BLaER1 treated with 17β-estradiol and CSF1 and Interleukin-3, amounts not matched to agents 10 nM and 100 nM (cell line): ENCODE data around the gene ZMAT3.
"Not testable (repeated sequence)": the region's sequence is repeated elsewhere in the genome, so short reads cannot be mapped to it uniquely, and the experiment has no call there.

ENCODE experiments used
- H3K27ac ChIP-seq, 11 experiments: shearing (Covaris generic); formaldehyde crosslinking; 2 replicates each; pipeline ENCODE4 v1.8.1; 2022
- H3K27me3 ChIP-seq, 11 experiments: shearing (Covaris generic); formaldehyde crosslinking; 2 replicates each; pipeline ENCODE4 v1.8.1; 2022
- H3K36me3 ChIP-seq, 11 experiments: shearing (Covaris generic); formaldehyde crosslinking; 2 replicates each; pipeline ENCODE4 v1.8.1; 2022
- H3K4me1 ChIP-seq, 10 experiments: shearing (Covaris generic); formaldehyde crosslinking; 2 replicates each; pipeline ENCODE4 v1.8.1; 2022
- H3K4me2 ChIP-seq, 11 experiments: shearing (Covaris generic); formaldehyde crosslinking; 2 replicates each; pipeline ENCODE4 v1.8.1; 2022
- H3K4me3 ChIP-seq, 10 experiments: shearing (Covaris generic); formaldehyde crosslinking; 2 replicates each; pipeline ENCODE4 v1.8.1; 2022
- H3K9ac ChIP-seq, 11 experiments: shearing (Covaris generic); formaldehyde crosslinking; 2 replicates each; pipeline ENCODE4 v1.8.1; 2022
- H3K9me3 ChIP-seq, 11 experiments: shearing (Covaris generic); formaldehyde crosslinking; replicated peaks in 1 of 11; 2 replicates each; pipeline ENCODE4 v1.8.1; 2022
- H4K20me1 ChIP-seq, 11 experiments: shearing (Covaris generic); formaldehyde crosslinking; 2 replicates each; pipeline ENCODE4 v1.8.1; 2022
- Cebpa-rat ChIP-seq, 11 experiments: shearing (Covaris generic); IDR thresholded peaks; 2 replicates each; pipeline ENCODE4 v1.8.1; 2022

ZMAT3 gene, protein sequence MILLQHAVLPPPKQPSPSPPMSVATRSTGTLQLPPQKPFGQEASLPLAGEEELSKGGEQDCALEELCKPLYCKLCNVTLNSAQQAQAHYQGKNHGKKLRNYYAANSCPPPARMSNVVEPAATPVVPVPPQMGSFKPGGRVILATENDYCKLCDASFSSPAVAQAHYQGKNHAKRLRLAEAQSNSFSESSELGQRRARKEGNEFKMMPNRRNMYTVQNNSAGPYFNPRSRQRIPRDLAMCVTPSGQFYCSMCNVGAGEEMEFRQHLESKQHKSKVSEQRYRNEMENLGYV

DNA sequence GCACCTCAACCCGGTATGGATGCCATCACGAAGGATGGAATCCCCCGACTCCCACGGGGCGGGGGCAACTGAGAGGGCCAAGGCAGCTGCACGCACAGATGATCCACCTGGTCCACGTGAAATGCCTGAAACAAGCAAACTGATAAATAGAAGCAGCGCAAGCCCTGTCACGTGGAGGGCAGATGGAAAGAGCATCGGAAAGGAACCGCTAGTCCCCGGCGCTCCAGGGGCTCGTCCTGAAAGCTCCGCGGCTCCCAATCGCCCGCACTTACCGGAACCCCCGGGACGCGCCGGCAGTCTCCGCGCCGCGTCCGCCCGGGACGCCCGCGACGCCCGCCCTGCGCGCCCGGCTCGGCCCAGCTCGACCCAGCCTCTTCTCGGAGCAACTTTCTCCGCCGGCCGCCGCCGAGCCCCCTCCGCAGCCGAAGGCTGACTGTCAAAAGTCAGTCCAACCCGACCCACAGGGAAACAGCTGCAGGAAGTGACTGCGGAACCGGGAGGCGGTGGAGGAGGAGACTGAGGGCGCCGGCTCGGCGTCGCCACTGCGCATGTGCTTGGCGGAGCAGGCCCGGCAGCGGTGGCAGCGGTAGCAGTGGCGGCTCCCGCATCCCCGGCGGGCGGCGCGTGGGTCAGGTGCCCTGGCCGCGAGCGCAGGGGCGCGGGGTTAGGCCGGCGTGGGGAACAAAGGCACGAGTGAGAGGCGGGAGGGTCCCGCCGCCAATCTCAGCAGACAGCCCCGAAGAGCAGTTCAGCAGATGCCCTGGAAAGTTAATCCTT lies at the start of gene ZMAT3:
Gene ZMAT3, minus strand, starts transcription at position 487 of the 777 bp plus-strand sequence. CDS start 4,057 bp downstream, outside the sequence.
- peak within 1 kb of the TSS; percentile 79 to 97 (median 89) for H3K4me2 ChIP-seq
- peak within 1 kb of the TSS; percentile 72 to 93 (median 88) for H3K27ac ChIP-seq
- H3K4me3 ChIP-seq = peak within 1 kb of the TSS; percentile 70 to 95 (median 80)
- peaks cover 31 to 66% (median 45%) of the 10 kb centered on the region in 10 experiments for H3K4me1 ChIP-seq
- H3K36me3 ChIP-seq = peaks cover 12 to 18% (median 16%) of the 10 kb centered on the region in 11 experiments
- H3K27me3 ChIP-seq = no peaks in the 10 kb centered on the region
- no peaks in the 10 kb centered on the region for H3K9me3 ChIP-seq
- peaks cover 0 to 25% (median 10%) of the 10 kb centered on the region in 11 experiments; a peak in 13 of 22 replicates for H4K20me1 ChIP-seq
- H3K9ac ChIP-seq = peak within 1 kb of the TSS; percentile 81 to 91 (median 85)
- TF ChIP-seq Cebpa-rat (IDR thresholded peaks at IDR 0.05) = no peak

DNA sequence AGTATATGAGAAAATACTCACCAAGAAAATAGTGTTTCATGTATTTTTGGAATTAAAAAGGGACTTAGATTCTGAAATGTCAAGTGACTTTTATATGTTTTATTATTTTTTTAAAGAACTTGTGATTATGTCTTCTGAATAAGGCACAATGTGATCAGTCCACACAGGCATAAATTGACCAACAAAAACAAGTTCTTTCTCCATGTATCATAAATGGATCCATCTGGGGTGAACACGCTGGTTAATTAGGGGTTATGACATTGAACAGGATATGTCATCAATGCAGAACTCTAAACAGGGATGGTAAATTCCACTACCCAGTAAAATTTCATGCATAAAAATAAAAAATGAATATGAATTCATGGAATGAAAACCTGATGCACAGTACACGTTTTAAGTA lies 45.2 kb upstream of the ZMAT3 start:
- Histone ChIP-seq H3K9me3 (peaks cover 0 to 11% (median 5%) of the 10 kb centered on the region in 11 experiments; a peak in 10 of 22 replicates), H3K36me3 (no peaks in the 10 kb centered on the region), H3K4me1 (no peaks in the 10 kb centered on the region), H3K27ac (no peak overlapping the region), H3K9ac (no peak overlapping the region), H3K4me3 (no peak overlapping the region), H3K27me3 (no peaks in the 10 kb centered on the region), H4K20me1 (no peaks in the 10 kb centered on the region), H3K4me2 (no peak overlapping the region)
- no peak for TF ChIP-seq Cebpa-rat (IDR thresholded peaks at IDR 0.05)

DNA sequence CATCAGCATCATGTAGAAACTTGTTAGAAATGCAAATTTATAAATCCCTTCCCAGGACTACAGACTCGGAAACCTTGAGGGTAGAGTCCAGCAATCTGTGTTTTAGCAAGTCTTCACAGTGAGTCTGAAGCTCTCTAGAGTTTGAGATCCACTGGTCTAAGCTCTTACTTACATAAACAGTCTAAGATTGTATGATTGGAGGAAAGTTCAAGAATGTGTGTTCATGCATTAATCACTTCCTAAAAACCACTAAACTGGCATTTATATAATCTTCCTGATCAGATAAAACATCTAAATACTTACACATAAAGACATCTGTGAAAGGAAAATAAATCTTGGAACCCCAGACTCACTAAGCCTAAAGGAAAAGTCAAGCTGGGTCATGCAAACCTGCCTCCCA lies 43.8 kb upstream of the ZMAT3 start:
- H3K9me3 ChIP-seq = peaks cover 0 to 11% (median 5%) of the 10 kb centered on the region in 11 experiments; a peak in 10 of 22 replicates
- not testable (repeated sequence) for H3K4me1 ChIP-seq, H3K4me3 ChIP-seq, H3K27me3 ChIP-seq, H3K9ac ChIP-seq, H3K27ac ChIP-seq, H3K4me2 ChIP-seq, H4K20me1 ChIP-seq, H3K36me3 ChIP-seq

DNA sequence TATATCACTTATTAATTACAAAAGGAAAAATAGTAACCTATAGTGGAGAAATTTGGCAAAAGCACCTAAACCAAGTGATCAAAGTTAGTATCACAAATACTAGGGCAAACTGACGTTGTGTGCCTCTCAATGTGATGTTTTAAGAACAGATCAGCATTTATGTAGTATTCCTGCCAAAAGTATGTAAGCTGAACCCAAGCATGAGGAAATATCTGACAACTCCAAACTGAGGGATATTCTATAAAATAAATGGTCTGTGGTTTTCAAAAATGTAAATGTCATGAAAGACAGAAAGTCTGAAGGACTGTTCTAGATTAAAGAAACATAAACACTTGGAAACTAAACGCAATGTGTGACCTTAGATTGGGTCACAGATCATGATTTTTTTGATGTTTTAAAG lies 42.3 kb upstream of the ZMAT3 start:
- Histone ChIP-seq H3K9me3 (peaks cover 0 to 6% (median 0%) of the 10 kb centered on the region in 11 experiments; a peak in 6 of 22 replicates), H3K27ac (no peak overlapping the region), H3K27me3 (no peaks in the 10 kb centered on the region), H3K9ac (no peak overlapping the region), H3K4me2 (no peak overlapping the region), H3K36me3 (no peaks in the 10 kb centered on the region), H3K4me1 (no peaks in the 10 kb centered on the region), H3K4me3 (no peak overlapping the region), H4K20me1 (no peaks in the 10 kb centered on the region)
- TF ChIP-seq Cebpa-rat (IDR thresholded peaks at IDR 0.05) = no peak

DNA sequence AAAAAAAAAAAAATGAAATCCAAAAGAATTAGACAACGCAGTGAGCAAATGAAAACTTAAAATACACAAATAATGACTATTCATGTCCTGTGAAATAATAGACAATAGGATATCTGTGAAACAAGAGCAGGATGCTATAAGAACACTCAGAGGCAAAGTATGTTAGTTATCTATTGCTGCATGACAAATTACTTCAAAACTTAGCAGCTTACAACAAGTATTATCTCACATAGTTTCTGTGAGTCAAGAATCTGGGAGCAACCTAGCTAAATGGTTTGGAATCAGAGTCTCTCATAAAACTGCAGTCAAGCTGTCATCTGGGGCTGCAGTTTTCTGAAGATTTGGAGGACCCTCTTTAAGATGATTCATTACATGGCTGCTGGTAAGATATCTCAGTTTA lies 36.5 kb upstream of the ZMAT3 start:
- Histone ChIP-seq H3K4me2 (no peak overlapping the region), H3K4me1 (no peaks in the 10 kb centered on the region), H3K9ac (no peak overlapping the region), H3K36me3 (no peaks in the 10 kb centered on the region), H3K9me3 (0 out of 22 replicates have a peak, but pooled peaks cover 0 to 4% (median 0%) of the 10 kb centered on the region in 11 experiments), H4K20me1 (no peaks in the 10 kb centered on the region), H3K27me3 (no peaks in the 10 kb centered on the region), H3K27ac (no peak overlapping the region), H3K4me3 (no peak overlapping the region)
- TF ChIP-seq Cebpa-rat (IDR thresholded peaks at IDR 0.05) = no peak

DNA sequence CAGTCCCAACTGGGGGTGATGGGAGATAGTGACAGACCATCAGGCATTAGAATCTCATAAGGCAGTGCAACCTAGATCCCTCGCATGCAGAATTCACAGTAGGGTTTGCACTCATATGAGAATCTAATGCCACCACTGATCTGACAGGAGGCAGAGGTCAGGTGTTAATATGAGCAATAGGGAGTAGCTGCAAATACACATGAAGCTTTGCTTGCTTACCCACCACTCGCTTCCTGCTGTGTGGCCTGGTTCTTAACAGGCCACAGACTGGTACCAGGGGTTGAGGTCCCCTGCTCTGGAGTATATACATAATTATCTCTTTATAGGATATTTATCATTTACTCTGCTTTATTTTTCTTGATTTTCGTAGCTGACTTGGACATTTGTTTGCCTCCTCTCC lies 36.0 kb upstream of the ZMAT3 start:
- Histone ChIP-seq H3K27me3 (no peaks in the 10 kb centered on the region), H3K4me2 (no peak overlapping the region), H3K9me3 (0 out of 22 replicates have a peak, but pooled peaks cover 0 to 4% (median 0%) of the 10 kb centered on the region in 11 experiments), H3K9ac (no peak overlapping the region), H3K27ac (no peak overlapping the region), H3K4me3 (no peak overlapping the region), H3K36me3 (no peaks in the 10 kb centered on the region), H3K4me1 (no peaks in the 10 kb centered on the region), H4K20me1 (no peaks in the 10 kb centered on the region)
- no peak for TF ChIP-seq Cebpa-rat (IDR thresholded peaks at IDR 0.05)

DNA sequence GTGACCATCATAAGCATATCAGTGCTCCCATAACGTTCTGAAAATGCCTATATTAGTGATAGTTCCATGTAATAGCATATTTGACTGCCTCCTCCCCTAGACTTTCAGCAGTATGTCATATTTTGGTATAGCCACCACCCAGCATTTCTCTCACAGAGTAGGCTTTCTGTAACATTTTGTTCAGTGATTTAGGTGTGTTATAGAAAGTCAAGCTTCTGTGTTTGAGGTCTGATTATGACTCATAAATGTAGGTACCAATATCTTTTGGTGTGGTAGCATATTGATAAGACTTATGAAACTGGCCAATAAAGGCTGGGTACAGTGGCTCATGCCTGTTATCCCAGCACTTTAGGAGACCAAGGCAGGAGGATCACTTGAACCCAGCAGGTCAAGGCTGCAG lies 34.3 kb upstream of the ZMAT3 start:
- TF ChIP-seq Cebpa-rat (IDR thresholded peaks at IDR 0.05) = no peak
- H4K20me1 ChIP-seq = no peaks in the 10 kb centered on the region
- no peaks in the 10 kb centered on the region for H3K36me3 ChIP-seq
- no peaks in the 10 kb centered on the region for H3K27me3 ChIP-seq
- H3K9me3 ChIP-seq = 0 out of 22 replicates have a peak, but pooled peaks cover 0 to 4% (median 0%) of the 10 kb centered on the region in 11 experiments
- H3K4me2 ChIP-seq = no peak overlapping the region
- H3K9ac ChIP-seq = no peak overlapping the region
- H3K27ac ChIP-seq = no peak overlapping the region
- no peak overlapping the region for H3K4me3 ChIP-seq
- H3K4me1 ChIP-seq = no peaks in the 10 kb centered on the region

DNA sequence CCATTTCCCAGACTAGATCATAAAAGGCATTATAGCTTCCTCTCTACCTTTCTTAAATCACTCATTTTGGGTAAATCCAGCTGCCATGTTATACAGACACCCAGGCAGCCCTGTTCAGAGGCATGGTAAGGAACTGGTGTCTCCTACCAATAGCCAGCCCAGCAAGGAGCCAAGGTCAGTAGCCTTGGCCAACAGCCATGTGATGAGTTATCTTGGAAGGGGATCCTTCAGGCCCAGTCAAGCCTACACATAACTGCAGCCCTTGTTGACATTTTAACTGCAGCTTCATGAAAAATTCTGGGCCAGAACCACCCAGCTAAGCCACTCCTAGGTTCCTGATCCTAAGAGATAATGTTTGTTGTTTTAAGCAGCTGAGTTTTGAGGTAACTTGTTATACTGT lies 29.0 kb upstream of the ZMAT3 start:
- H3K27ac ChIP-seq = no peak overlapping the region
- H3K27me3 ChIP-seq = no peaks in the 10 kb centered on the region
- H4K20me1 ChIP-seq = no peaks in the 10 kb centered on the region
- no peak for TF ChIP-seq Cebpa-rat (IDR thresholded peaks at IDR 0.05)
- H3K36me3 ChIP-seq = no peaks in the 10 kb centered on the region
- H3K4me1 ChIP-seq = no peaks in the 10 kb centered on the region
- no peak overlapping the region for H3K4me2 ChIP-seq
- no peaks in the 10 kb centered on the region for H3K9me3 ChIP-seq
- no peak overlapping the region for H3K9ac ChIP-seq
- no peak overlapping the region for H3K4me3 ChIP-seq

DNA sequence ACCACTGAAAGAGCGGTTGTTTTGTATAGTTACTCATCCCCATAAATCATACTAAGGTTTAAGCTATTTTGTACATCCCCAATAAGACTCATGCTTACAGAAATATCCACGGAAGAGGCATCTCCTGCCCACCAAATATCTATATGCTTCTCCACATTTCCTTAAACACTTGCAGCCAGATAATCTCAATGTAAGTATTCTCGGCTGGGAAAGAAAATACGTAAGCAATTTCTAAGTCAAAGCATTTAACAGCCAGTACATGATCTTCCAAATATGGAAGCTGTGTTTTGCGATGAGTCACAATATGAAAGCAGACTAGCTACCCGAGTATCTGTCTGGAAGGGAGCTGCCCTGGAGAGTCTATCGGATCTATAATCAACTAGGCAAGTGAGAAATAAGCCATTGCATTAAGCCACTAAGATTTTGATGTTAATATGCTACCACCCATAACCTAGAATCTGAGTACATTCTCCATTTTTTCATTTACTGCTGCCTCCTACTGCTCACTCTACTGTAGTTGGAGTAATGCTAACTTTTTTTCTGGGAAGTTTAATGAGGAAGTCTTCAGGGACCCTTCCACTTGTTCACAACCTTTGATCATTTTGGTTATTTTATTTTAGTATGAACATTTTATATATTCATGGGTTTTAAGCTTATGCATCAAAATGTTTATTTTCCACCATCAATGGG lies 26.9 kb upstream of the ZMAT3 start:
- H3K4me1 ChIP-seq = no peaks in the 10 kb centered on the region
- no peak overlapping the region for H3K9ac ChIP-seq
- H3K27ac ChIP-seq = no peak overlapping the region
- no peak overlapping the region for H3K4me2 ChIP-seq
- H4K20me1 ChIP-seq = no peaks in the 10 kb centered on the region
- no peak overlapping the region for H3K4me3 ChIP-seq
- no peaks in the 10 kb centered on the region for H3K9me3 ChIP-seq
- TF ChIP-seq Cebpa-rat (IDR thresholded peaks at IDR 0.05) = no peak
- no peaks in the 10 kb centered on the region for H3K27me3 ChIP-seq
- no peaks in the 10 kb centered on the region for H3K36me3 ChIP-seq
